A549 (cell line): ENCODE results near the gene OTULIN.

Experiments
- CBX2 ChIP-seq: fragments of 200-600 bp; sonication (generic); IDR thresholded peaks from 2 replicates; pipeline ENCODE4 v1.6.1; 2016; ENCODE audit warnings: low read depth, mild to moderate bottlenecking, borderline replicate concordance
- CEBPB ChIP-seq, 2 experiments: fragments of >200 bp in 1 of 2; sonication (Bioruptor Twin) in 1 of 2; formaldehyde crosslinking in 1 of 2; IDR thresholded peaks; 2 replicates each; pipeline ENCODE4 v1.6.1; 2012 to 2016
- ESRRA ChIP-seq: fragments of 150-350 bp; IDR thresholded peaks from 2 replicates; pipeline ENCODE4 v1.6.1; 2014; ENCODE audit warnings: mild to moderate bottlenecking, low read length, borderline replicate concordance
- MYC ChIP-seq: IDR thresholded peaks from 2 replicates; pipeline ENCODE4 v1.6.1; 2012; ENCODE audit warnings: mild to moderate bottlenecking, inconsistent platforms, low read length, improper control_type of control experiment, borderline replicate concordance
- POLR2A ChIP-seq: IDR thresholded peaks from 2 replicates; pipeline ENCODE4 v1.6.1; 2012; ENCODE audit warnings: mild to moderate bottlenecking, low read length
- RAD21 ChIP-seq, 2 experiments: fragments of >200 bp in 1 of 2; sonication (Bioruptor Twin) in 1 of 2; formaldehyde crosslinking in 1 of 2; IDR thresholded peaks in 1 of 2; conservative IDR thresholded peaks in 1 of 2; 2 replicates in 1 of 2; 3 replicates in 1 of 2; pipeline ENCODE4 v1.6.1; 2012 to 2018; ENCODE audit warnings: inconsistent platforms in 1 of 2
- RCOR1 ChIP-seq: fragments of 150-350 bp; IDR thresholded peaks from 2 replicates; pipeline ENCODE4 v1.6.1; 2014; ENCODE audit warnings: antibody characterized with exemption, low read length, low read depth
- ZFP36 ChIP-seq: fragments of 450-650 bp; IDR thresholded peaks from 2 replicates; pipeline ENCODE4 v1.6.1; 2014; ENCODE audit warnings: borderline replicate concordance; ENCODE audit not compliant: partially characterized antibody
- TF ChIP-seq, protein P1 (sequence below): fragments of >200 bp; sonication (Bioruptor Twin); formaldehyde crosslinking; IDR thresholded peaks from 3 replicates; pipeline ENCODE4 v1.5.1; 2016
- TF ChIP-seq, protein P2 (sequence below): IDR thresholded peaks from 2 replicates; pipeline ENCODE4 v1.6.1; 2012

DNA sequence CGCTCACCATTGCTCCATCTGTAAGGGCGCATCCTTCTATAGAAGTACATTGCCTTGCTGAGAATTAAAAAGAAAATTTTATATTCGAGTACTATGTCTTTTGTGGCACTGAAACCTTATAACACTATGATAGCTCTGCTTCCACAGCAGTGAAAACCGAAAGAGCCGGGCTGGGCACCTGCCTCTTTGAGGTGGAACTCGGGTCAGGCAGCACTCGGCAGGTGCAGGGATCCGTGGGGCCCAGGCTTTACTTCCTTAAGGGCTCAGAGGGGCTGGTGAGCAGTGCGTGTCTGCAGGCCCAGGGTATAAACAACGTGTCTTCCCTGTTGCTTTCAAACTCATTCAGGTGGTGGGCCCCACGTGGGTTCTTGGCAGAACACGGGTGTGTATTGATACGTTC lies 69.9 kb downstream of the OTULIN start:
- TF ChIP-seq POLR2A, result no peak
- TF ChIP-seq RCOR1, result no peak
- TF ChIP-seq CBX2, result no peak
- TF ChIP-seq, protein P1, sequence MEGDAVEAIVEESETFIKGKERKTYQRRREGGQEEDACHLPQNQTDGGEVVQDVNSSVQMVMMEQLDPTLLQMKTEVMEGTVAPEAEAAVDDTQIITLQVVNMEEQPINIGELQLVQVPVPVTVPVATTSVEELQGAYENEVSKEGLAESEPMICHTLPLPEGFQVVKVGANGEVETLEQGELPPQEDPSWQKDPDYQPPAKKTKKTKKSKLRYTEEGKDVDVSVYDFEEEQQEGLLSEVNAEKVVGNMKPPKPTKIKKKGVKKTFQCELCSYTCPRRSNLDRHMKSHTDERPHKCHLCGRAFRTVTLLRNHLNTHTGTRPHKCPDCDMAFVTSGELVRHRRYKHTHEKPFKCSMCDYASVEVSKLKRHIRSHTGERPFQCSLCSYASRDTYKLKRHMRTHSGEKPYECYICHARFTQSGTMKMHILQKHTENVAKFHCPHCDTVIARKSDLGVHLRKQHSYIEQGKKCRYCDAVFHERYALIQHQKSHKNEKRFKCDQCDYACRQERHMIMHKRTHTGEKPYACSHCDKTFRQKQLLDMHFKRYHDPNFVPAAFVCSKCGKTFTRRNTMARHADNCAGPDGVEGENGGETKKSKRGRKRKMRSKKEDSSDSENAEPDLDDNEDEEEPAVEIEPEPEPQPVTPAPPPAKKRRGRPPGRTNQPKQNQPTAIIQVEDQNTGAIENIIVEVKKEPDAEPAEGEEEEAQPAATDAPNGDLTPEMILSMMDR, result no peak
- TF ChIP-seq CEBPB (IDR thresholded peaks at IDR 0.05), result no peak
- TF ChIP-seq RAD21 (conservative IDR thresholded peaks at IDR 0.05 in 1 of 2, IDR thresholded peaks at IDR 0.05 in 1 of 2), result no peak
- TF ChIP-seq, protein P2, sequence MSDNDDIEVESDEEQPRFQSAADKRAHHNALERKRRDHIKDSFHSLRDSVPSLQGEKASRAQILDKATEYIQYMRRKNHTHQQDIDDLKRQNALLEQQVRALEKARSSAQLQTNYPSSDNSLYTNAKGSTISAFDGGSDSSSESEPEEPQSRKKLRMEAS, result no peak
- TF ChIP-seq MYC, result no peak
- no peak for TF ChIP-seq ESRRA
- no peak for TF ChIP-seq ZFP36
